Effector CD4-positive, alpha-beta T cell (primary cell): ENCODE data around the gene C3orf85.

Experiments used
- DNase-seq: peaks from one replicate; pipeline ENCODE4 v3.0.0-alpha.2; 2020

C3orf85 gene

GRCh38 chr3:109154979-109155378 lies 18.5 kb downstream of the C3orf85 start:
- DNase-seq, result no peak

GRCh38 chr3:109155828-109156227 lies 19.3 kb downstream of the C3orf85 start:
- DNase-seq, result no peak

GRCh38 chr3:109161487-109162123 lies 25.1 kb downstream of the C3orf85 start:
- no peak for DNase-seq

- no peak for DNase-seq
These were observed 29.4 kb downstream of the C3orf85 start for GRCh38 chr3:109165905-109166304.

- no peak for DNase-seq
These were observed 35.0 kb downstream of the C3orf85 start for GRCh38 chr3:109171479-109171878.

- DNase-seq, result no peak
These were observed 38.9 kb downstream of the C3orf85 start for GRCh38 chr3:109175411-109175810.

- DNase-seq, result no peak
These were observed 40.2 kb downstream of the C3orf85 start for GRCh38 chr3:109176726-109177125.

- no peak for DNase-seq
These were observed 41.4 kb downstream of the C3orf85 start for GRCh38 chr3:109177908-109178307.

- DNase-seq, result no peak
These were observed 42.2 kb downstream of the C3orf85 start for GRCh38 chr3:109178708-109179107.

GRCh38 chr3:109184726-109185125 lies 48.2 kb downstream of the C3orf85 start:
- DNase-seq, result no peak

- no peak for DNase-seq
These were observed 50.9 kb downstream of the C3orf85 start for GRCh38 chr3:109187390-109187789.

GRCh38 chr3:109188741-109189140 lies 52.2 kb downstream of the C3orf85 start:
- no peak for DNase-seq

- no peak for DNase-seq
These were observed 54.9 kb downstream of the C3orf85 start for GRCh38 chr3:109191421-109191820.

GRCh38 chr3:109195815-109196214 lies 59.3 kb downstream of the C3orf85 start:
- no peak for DNase-seq
